GM23248 (cell line): ENCODE measurements around the gene IL21R. TPM values are rescaled to one million over a fixed set of nuclear protein-coding genes. Genes with fewer than 3 reads are reported as not detected.

Experiments
- DNase-seq: peaks from one replicate; pipeline ENCODE4 v3.0.0-alpha.2; 2015
- H2AFZ ChIP-seq: fragments of 200-600 bp; sonication (generic); 2 replicates; pipeline ENCODE4 v1.6.1; 2016; ENCODE audit warnings: antibody characterized with exemption
- H3F3A ChIP-seq: fragments of 200-600 bp; sonication (generic); 2 replicates; pipeline ENCODE4 v1.6.1; 2016; ENCODE audit warnings: mild to moderate bottlenecking, antibody characterized with exemption, mixed run types; ENCODE audit not compliant: insufficient read depth
- H3K27ac ChIP-seq: fragments of 200-600 bp; sonication (generic); 2 replicates; pipeline ENCODE4 v1.5.1; 2016; ENCODE audit warnings: mild to moderate bottlenecking
- H3K27me3 ChIP-seq: fragments of 200-600 bp; sonication (generic); replicated peaks from 2 replicates; pipeline ENCODE4 v1.6.1; 2016; ENCODE audit warnings: mild to moderate bottlenecking; ENCODE audit not compliant: insufficient read depth
- H3K36me3 ChIP-seq: fragments of 200-600 bp; sonication (generic); 2 replicates; pipeline ENCODE4 v1.6.1; 2016; ENCODE audit warnings: low read depth, mild to moderate bottlenecking
- H3K4me1 ChIP-seq: fragments of 200-600 bp; sonication (generic); 2 replicates; pipeline ENCODE4 v1.6.1; 2016; ENCODE audit warnings: mild to moderate bottlenecking; ENCODE audit not compliant: insufficient read depth
- H3K4me2 ChIP-seq: fragments of 200-600 bp; sonication (generic); one replicate; pipeline ENCODE4 v1.6.1; 2016; ENCODE audit warnings: mild to moderate bottlenecking; ENCODE audit not compliant: unreplicated experiment
- H3K4me3 ChIP-seq: fragments of 200-600 bp; sonication (generic); 2 replicates; pipeline ENCODE4 v1.5.1; 2016; ENCODE audit warnings: mild to moderate bottlenecking
- H3K79me2 ChIP-seq: fragments of 200-600 bp; sonication (generic); 2 replicates; pipeline ENCODE4 v1.6.1; 2016; ENCODE audit warnings: mild to moderate bottlenecking; ENCODE audit not compliant: insufficient read depth
- H3K9ac ChIP-seq: fragments of 200-600 bp; sonication (generic); 2 replicates; pipeline ENCODE4 v1.6.1; 2016; ENCODE audit warnings: mild to moderate bottlenecking
- H3K9me2 ChIP-seq: fragments of 200-600 bp; sonication (generic); 2 replicates; pipeline ENCODE4 v1.6.1; 2016; ENCODE audit warnings: mixed run types, mild to moderate bottlenecking, moderate library complexity; ENCODE audit not compliant: insufficient read depth
- H3K9me3 ChIP-seq: fragments of 200-600 bp; sonication (generic); one replicate; pipeline ENCODE4 v1.6.1; 2017; ENCODE audit warnings: low read depth
- H4K20me1 ChIP-seq: fragments of 200-600 bp; sonication (generic); 2 replicates; pipeline ENCODE4 v1.6.0; 2016; ENCODE audit not compliant: insufficient read depth
- EZH2 ChIP-seq: fragments of 200-600 bp; sonication (generic); IDR thresholded peaks from 2 replicates; pipeline ENCODE4 v1.6.1; 2018; ENCODE audit warnings: antibody characterized with exemption, mild to moderate bottlenecking; ENCODE audit not compliant: insufficient read depth, poor library complexity, severe bottlenecking
- EZH2phosphoT487 ChIP-seq: fragments of 200-600 bp; sonication (generic); IDR thresholded peaks from 2 replicates; pipeline ENCODE4 v1.6.1; 2018; ENCODE audit warnings: antibody characterized with exemption, moderate library complexity, mild to moderate bottlenecking, low read depth; ENCODE audit not compliant: insufficient read depth
- WGBS, 2 experiments: methylation state at CpG; one replicate each; pipeline ENCODE4 v1.1.6; 2015 to 2017; ENCODE audit warnings: low lambda C conversion rate in 2 of 2, low coverage in 1 of 2; ENCODE audit errors: missing lambda C conversion rate in 2 of 2; 5-methylcytosine and 5-hydroxymethylcytosine counted together
- in situ Hi-C: fragments of 300-500 bp; cut with MboI; formaldehyde crosslinking; loops from 2 replicates; pipeline ENCODE4 v1.15.0; 2020
- polyA plus RNA-seq: library from polyadenylated mRNA; unstranded; fragments of >200 nt; fragmentation: Nextera tagmentation; extraction: Ambion mirVana; gene quantifications from 2 replicates; pipeline ENCODE4 v1.2.1, GENCODE V29; 2016
- total RNA-seq: library from RNA; depleted of rRNA; stranded (reverse); fragments of >200 nt; shearing (Covaris generic); gene quantifications from 2 replicates; pipeline ENCODE4 v1.2.3, GENCODE V29; 2014

IL21R gene
- total and polyA plus RNA-seq, 2 experiments from 2014 or later: 1.2 to 1.5 TPM

DNA sequence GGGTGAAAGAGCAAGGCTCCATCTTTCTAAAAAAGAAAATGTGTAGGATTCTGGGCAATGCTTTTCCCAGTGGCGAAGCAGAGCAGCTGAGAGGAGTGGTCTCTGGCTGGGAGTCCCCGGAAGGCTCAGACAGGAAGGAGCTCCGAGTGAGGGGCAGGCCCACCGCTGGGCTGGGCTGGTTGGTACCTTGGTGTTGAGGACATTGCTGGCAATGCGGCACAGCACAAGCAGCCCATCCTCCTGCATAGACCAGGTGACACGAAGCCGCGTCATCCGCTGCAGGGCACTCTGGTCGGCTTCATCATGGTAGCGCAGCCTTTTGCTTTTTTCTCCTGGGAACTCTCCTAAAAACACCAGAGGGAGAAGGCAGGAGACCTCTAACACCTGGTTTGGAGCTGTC is 83.8 kb downstream of the IL21R start:
- Histone ChIP-seq H3K9me3 (no peaks in the 10 kb centered on the region), H3K4me3 (no peak overlapping the region), H3F3A (no peaks in the 10 kb centered on the region), H3K36me3 (peaks cover 43% of the 10 kb centered on the region), H4K20me1 (no peaks in the 10 kb centered on the region), H3K79me2 (no peaks in the 10 kb centered on the region), H3K9ac (no peak overlapping the region), H3K27ac (no peak overlapping the region), H3K4me1 (no peaks in the 10 kb centered on the region), H3K4me2 (no peak overlapping the region), H3K27me3 (no peaks in the 10 kb centered on the region), H2AFZ (no peak overlapping the region), H3K9me2 (no peaks in the 10 kb centered on the region)
- DNase-seq: no peak
- TF ChIP-seq EZH2phosphoT487: no peak
- TF ChIP-seq EZH2: no peak
- 96 to 98% methylated on average over 11 of the region's 11 CpGs for WGBS, 2 experiments
- in situ Hi-C loops: no loop called here

- no peak overlapping the region for H2AFZ ChIP-seq
- in situ Hi-C loops: no loop called here
- no peak overlapping the region for H3K4me2 ChIP-seq
- H3K36me3 ChIP-seq: peaks cover 44% of the 10 kb centered on the region
- no peaks in the 10 kb centered on the region for H3K9me2 ChIP-seq
- 82 to 85% methylated on average over 8 of the region's 8 CpGs for WGBS, 2 experiments
- DNase-seq: no peak
- no peak overlapping the region for H3K27ac ChIP-seq
- no peaks in the 10 kb centered on the region for H3K4me1 ChIP-seq
- H3K4me3 ChIP-seq: no peak overlapping the region
- H3K9me3 ChIP-seq: no peaks in the 10 kb centered on the region
- H3K9ac ChIP-seq: no peak overlapping the region
- H3F3A ChIP-seq: no peaks in the 10 kb centered on the region
- TF ChIP-seq EZH2: no peak
- no peak for TF ChIP-seq EZH2phosphoT487
- H4K20me1 ChIP-seq: no peaks in the 10 kb centered on the region
- no peaks in the 10 kb centered on the region for H3K27me3 ChIP-seq
- H3K79me2 ChIP-seq: no peaks in the 10 kb centered on the region
Measured at GRCh38 chr16:27486344-27486743, 84.4 kb downstream of the IL21R start.

GRCh38 chr16:27486760-27487159 is 84.8 kb downstream of the IL21R start:
- WGBS, 2 experiments: 78 to 86% methylated on average over 3 of the region's 3 CpGs
- Histone ChIP-seq H4K20me1 (no peaks in the 10 kb centered on the region), H3K9ac (no peak overlapping the region), H3K4me1 (no peaks in the 10 kb centered on the region), H3F3A (no peaks in the 10 kb centered on the region), H2AFZ (no peak overlapping the region), H3K36me3 (peaks cover 47% of the 10 kb centered on the region), H3K9me2 (no peaks in the 10 kb centered on the region), H3K79me2 (no peaks in the 10 kb centered on the region), H3K27me3 (no peaks in the 10 kb centered on the region), H3K27ac (no peak overlapping the region), H3K4me2 (no peak overlapping the region), H3K4me3 (no peak overlapping the region), H3K9me3 (no peaks in the 10 kb centered on the region)
- DNase-seq: no peak
- in situ Hi-C loops: no loop called here
- TF ChIP-seq EZH2phosphoT487 (no peak), EZH2 (no peak)

DNA sequence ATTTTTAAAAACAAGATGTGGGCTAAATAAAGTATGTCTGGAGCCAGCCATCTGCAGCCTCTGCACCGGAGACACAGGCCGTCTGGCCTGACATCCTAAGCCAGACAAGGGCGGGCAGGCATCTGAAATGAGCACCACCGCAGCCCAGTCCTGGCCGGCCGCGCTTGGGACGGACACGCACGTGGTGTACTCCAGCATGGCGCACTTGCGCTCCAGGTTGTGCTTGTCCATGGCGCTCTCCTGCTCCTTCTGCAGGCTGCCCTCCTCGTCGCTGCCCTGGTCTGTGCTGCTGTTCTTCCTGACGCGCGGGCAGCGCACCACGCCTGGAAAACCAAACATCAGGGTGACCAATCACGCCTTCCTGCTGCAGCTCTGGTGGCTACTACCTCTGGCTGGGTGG is 87.4 kb downstream of the IL21R start:
- no peaks in the 10 kb centered on the region for H4K20me1 ChIP-seq
- TF ChIP-seq EZH2phosphoT487: no peak
- H3K36me3 ChIP-seq: peaks cover 51% of the 10 kb centered on the region

GRCh38 chr16:27489906-27490305 is 87.9 kb downstream of the IL21R start:
- Histone ChIP-seq H2AFZ (no peak overlapping the region), H3K9me2 (no peaks in the 10 kb centered on the region), H3K79me2 (no peaks in the 10 kb centered on the region), H3K9ac (no peak overlapping the region), H4K20me1 (no peaks in the 10 kb centered on the region), H3K9me3 (no peaks in the 10 kb centered on the region), H3K27ac (no peak overlapping the region), H3K4me2 (no peak overlapping the region), H3K27me3 (no peaks in the 10 kb centered on the region), H3K4me3 (no peak overlapping the region), H3K4me1 (0 out of 2 replicates have a peak, but pooled peaks cover under 1% of the 10 kb centered on the region), H3F3A (no peaks in the 10 kb centered on the region), H3K36me3 (peaks cover 55% of the 10 kb centered on the region)
- TF ChIP-seq EZH2phosphoT487: no peak
- TF ChIP-seq EZH2: no peak
- in situ Hi-C loops: no loop called here
- 89 to 91% methylated on average over 7 of the region's 7 CpGs for WGBS, 2 experiments
- no peak for DNase-seq

More for the DNA sequence above, 87.4 kb downstream of the IL21R start:
- Histone ChIP-seq H3K9me3 (no peaks in the 10 kb centered on the region), H3K9ac (no peak overlapping the region), H3K4me1 (no peaks in the 10 kb centered on the region), H3F3A (no peaks in the 10 kb centered on the region), H3K27me3 (no peaks in the 10 kb centered on the region), H3K4me2 (no peak overlapping the region), H3K27ac (no peak overlapping the region), H2AFZ (no peak overlapping the region), H3K79me2 (no peaks in the 10 kb centered on the region), H3K9me2 (no peaks in the 10 kb centered on the region), H3K4me3 (no peak overlapping the region)
- in situ Hi-C loops: no loop called here
- DNase-seq: no peak
- WGBS, 2 experiments: 95 to 97% methylated on average over 15 to 21 of the region's 21 CpGs
